ENCODE measurements around the gene MORC2.
A peak's percentile ranks its signal among the peaks of the same experiment; 100 is the strongest.

The MORC2 gene

DNA sequence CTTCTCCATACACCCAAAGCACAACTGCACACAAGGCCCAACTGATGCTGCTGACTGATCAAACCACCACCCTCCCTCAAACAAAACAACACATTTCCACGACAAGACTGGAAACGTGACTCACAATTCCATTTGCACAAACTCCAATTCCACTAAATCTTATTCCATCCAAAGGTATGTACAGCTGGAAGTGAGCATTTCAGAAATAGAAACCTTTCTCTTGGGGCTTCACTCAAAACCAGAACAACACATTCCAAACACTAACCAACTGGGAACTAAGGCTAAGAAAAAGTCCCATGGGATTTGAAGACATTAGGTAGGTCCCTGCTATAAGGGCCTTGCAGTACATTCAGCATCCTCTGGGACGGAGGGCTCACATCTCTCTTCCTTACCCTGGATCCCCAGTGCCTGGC is 19.6 kb downstream of the MORC2 start:
- peak; percentile 61 for DNase-seq

DNA sequence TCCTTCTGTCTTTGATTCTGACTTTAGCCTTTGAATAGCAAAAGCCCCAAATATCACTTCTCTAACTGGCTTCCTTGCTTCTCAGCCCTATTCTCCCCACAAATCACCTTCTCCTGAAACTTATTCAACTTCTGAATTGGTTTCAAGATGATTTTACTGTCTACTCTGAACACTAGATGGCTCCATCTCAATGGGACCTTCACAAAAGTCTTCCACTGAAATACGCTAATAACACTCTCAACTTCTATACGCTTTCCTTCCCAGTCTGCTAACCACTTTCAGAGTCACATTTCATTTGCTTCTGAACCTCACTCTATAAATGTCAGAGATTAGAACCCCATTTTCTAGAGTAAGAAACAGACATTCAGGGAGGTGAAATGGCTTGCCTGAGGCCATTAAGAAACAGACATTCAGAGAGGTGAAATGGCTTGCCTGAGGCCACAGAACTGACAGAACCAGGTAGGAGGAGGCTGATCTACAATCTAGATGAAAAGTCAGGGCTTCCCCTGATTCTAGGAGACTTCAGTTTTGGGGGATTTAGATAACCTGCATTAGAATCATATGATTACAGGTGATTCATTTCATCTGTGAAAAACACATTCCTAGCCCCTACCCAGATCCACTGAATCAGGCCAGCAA is 20.6 kb downstream of the MORC2 start:
- peak; percentile 41 for DNase-seq

DNA sequence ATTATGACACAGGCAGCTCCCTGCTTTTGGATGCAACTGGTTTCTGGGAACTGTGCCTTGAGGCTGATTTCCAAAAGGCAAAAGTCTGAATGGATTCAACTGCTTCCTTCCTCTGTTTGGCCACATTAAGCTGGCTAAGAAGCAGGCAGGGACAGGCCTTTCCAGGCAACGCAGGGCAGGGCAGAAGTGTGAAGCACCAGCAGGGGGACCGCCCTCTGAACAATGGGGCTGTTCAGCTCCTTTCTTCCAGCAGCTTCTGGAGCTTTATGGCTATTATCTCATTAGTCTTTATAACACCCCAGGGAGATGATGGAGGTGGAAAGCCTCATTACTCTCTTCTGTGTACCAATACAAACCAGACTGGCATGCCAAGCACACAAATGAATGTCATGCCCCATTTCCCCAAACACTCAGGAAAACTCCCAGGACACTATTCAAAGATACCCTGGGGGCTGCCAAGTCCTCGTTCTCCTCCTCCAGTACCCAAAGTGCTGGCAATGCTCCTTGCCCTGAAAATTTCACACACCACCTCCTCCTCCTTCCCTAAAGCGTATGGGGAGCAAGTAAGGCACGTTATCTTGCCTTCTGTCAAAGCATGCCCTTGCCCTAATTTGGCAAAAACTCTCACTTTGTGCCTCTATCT is 21.3 kb downstream of the MORC2 start:
- DNase-seq = no peak

DNA sequence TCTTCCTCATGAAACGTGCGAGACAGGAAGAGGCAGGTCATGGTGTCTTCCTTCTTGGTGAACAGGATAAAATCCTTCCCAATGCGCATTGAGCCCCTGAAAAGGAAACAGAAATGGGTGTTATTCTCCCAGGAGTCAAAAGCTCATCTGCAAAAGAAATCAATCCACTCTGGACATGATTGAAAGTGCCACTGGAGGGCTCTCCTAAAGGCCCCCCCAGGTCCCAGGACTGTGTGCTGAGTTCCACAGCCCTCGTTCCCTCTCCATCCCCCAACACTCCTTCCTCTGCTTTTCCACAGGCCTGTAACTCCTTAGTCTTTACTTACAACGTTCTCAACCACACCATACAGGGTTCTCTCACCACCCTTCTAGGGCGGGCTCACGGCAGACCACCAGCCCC is 22.2 kb downstream of the MORC2 start:
- DNase-seq = no peak

DNA sequence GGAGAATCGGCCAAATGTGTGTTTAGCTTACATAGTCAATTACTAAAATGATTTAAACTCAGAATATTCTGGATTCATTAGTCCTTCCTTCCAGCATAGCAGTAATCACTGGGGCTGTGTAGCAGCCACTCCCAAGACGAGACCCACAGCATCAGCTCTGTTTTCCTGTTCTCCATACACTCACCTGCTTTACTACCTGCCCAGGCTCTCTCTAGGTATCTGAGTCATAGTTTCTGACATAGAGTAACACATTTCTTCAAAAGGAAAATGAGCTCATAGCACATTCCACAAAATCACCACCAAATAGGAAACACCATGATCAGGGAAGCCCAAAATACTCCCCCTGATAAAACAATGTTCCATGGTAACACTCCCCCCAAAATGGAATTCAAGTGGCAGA is 22.9 kb downstream of the MORC2 start:
- no peak for DNase-seq

DNA sequence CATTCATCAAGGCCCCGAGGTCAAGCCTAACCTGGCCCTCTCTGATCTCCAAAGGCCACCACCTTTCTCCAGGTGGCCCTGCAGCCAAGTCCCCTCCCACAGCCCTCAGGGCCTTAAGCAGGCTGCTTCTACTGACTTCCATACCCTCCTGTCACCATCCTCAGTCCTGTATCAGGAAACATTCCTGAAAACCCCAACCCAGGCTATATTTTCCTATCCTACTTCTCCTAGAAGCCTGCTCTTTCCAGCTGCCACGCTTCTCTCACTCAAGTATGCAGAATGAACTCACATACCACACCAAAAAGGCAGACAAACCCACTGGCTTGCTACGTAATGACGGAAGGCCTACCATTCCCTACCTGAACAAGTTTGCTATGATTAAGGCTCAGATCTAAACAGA is 23.6 kb downstream of the MORC2 start:
- no peak for DNase-seq

DNA sequence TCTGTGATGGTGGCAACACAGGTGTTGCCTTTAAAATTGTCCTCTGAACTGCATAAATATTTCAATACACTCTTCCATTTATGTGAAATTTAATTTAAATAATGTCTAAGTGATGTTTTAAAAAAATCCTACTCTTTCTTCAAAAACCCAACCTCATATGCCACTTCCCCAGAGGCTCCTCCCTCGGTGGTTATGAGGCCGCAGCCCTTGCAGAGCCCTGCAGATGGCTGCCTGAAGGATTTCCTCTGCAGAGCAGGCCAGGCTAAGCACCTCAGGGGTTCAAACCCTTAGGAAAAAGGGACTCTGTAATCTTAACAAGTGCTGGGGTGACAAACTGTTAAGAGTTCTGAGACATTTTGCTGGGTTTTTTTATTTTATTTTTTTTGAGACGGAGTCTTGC is 25.2 kb downstream of the MORC2 start:
- DNase-seq = no peak

DNA sequence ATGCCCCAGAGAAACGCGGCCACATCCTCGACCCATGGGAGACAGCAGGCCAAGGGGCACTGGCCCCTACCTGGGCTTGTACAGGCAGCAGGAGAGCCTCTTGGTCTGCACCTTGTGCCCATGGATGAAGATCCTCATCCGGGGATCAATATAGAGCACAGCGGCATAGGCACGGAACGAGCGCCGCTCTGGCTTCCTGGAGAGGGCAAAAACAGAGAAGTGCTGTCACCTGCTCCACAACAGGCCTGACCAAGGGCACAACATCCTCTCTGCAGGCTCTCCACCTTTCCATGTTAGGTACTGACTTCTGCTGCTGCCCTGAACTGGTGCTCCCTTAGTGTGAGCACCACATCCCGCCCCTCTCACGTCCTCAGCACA is 27.2 kb downstream of the MORC2 start:
- no peak for DNase-seq

DNA sequence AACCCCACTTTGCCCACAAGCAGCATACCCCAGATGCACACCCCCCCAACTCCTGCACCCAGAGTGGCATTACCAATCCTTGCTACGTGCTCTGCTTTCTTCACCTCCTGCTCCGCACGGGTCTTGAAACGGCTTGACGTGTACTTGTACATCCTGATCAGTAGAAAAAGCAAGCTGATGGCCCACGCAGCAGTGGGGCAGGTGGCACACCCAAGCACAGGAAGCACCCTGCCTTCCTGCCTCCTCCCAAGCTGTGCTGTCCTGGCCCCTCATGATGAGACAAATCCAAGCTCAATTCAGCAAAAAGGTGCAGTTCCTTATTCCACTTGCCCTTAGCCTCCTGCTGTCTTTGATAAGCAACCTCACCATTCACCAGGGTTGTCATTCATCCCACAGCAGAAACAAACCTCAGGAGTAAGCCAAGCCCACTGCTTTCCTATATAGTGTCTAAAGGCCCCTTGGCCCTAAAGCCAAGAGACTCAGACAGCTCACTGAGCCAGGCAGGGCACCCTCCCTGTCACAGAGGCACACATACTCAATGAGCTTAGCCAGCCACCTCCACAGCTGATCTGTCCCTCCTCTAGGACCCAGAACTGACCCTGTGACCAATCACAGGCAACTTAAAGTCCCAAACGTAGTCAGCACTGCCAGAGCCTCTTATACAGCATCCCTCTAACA is 27.8 kb downstream of the MORC2 start:
- DNase-seq = no peak

DNA sequence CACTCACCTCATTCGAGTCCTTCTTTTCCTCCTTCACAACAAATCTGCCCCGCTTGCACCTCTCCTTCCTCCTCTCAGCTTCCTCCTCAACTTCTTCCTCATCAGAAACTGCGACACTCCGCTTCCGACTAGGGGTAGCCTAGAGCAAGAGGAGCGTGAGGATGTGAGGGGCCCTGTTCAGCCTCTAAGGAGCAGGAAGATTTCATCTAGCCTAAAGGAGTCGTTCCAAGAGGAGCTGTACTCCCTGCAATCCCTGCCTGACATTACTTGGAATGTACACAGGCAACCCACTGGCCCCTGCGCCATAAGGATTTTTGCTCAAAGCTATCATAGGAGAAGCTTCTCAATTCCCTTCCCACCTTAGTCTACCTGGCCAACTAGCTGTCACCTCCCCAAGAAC is 34.5 kb downstream of the MORC2 start:
- DNase-seq = no peak

DNA sequence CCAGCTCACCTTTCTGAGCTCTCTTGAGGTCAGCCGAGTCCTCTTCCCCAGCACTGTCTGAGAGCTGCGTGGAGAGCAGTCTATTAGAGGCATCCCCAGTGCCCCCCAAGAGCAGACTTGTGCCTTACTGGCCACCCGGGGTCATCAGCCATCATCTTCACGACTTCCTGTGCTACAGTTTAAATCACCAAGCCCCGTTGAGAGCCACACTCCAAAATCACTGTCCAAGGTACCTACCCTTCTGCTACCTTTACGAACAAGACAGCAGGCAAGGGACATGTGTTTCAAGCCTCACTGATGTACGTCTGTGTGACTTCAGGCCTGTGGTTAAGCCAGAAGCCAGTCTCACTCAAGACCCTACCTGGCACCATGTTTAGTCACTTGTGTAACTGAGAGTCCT is 35.1 kb downstream of the MORC2 start:
- no peak for DNase-seq

DNA sequence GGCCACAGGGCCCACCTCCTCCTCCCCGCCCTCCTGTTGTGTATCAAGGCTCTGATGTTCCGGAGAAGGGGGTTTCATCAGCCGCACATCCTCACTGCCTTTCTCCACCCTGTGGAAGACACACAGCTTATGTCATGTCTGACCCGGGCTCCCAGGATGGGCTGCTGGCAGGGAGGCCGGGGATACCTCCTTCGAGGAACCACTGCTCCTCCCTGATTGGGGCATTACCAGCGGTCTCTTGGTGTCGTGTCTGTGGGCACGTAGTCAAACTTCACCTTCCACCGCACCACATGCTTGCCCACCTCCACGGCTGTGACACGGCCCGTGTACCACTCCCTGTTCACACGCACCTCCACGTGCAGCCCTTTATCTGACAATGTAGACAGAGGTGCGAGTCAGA is 35.9 kb downstream of the MORC2 start:
- DNase-seq = no peak

DNA sequence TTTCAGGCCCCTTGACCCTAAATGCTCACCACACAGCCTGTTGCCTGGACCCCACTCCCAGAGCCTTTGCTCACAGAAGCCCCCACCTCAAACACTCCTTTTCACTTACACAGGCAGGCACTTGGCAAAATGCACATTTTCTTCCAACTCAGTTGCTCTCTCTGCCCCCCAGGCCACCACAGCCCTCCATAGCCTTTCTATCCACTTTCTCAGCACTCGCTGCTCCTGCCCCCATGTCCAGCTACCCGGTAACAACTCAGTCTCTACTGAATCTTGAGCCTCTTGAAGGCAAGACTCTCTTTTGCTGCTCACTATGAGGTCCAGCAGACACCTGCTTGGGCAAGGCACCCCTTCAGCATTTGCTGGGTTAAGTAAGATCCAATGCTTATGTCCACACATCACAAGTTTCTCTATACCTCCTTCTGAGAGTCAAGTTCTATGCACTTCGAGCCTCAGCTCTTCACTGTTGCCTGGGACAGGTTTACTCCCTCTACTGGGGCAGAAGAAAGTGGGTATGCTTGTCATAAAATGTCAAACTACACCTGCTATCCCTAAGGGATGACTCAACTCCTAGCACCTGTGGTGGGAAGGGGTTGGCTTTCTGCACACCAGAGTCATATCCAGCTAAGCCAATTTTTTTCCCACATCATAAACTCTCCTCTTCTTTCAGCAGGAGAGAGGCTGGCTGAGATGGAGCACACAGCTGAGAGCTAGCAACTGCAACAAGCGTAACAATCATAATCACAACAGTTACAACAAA is 36.9 kb downstream of the MORC2 start:
- no peak for DNase-seq

DNA sequence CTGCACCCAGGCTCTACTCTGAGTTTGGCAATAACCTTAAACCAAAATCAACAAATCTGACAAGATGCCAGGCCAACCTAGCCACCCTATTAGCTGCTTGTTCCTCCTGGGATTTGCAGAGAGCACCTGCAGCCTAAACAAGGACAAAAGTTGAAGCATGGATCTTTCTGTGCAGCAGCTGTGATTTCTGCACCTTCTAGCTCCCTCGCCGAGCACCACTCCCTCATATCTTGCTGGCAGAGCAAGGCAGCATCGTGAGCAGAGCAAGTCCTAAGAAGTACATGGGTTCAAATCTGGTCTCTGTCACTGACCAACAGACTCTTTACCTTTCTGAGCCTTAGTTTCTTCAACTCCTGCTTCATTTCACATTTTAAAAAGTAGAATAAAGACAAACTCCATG is 38.3 kb downstream of the MORC2 start:
- DNase-seq = no peak

DNA sequence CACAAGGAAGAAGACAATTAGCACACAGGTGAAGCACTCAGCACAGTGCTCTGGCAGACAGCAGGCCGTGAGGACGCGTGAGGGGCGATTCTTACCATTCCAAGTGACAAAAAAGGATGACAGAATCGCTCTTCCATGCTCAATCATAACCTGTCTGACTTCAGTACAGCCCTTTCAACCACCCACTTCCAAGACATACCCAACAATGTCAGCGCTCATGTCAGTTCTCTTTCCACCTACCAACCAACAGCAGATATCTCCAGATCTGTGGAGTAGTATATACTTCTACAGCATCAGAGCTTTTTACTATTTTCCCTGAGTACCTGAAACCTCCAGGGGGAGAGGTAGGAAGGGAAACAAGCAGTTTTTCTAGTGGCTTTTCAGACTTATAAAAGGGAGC is 40.2 kb downstream of the MORC2 start:
- no peak for DNase-seq

DNA sequence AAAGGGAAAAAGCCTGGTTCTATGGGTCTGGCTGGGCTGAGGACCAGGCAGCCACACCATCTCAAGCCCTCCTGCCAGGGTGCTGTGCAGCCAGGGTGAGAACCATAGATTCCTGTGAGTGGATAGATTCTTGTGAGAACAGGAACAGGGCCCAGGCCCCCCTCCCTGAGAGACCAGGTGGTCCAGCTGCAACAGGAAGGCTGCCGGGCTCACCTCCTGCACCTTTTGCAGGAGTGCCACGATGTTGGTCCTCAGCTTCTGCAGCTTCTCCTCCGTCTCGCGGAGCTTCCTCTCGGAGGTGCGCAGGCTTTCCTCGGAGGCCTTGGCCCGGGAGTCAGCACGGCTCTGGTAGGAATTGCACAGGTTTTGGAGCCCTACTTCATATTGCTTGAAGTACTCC is 40.8 kb downstream of the MORC2 start:
- DNase-seq = no peak

DNA sequence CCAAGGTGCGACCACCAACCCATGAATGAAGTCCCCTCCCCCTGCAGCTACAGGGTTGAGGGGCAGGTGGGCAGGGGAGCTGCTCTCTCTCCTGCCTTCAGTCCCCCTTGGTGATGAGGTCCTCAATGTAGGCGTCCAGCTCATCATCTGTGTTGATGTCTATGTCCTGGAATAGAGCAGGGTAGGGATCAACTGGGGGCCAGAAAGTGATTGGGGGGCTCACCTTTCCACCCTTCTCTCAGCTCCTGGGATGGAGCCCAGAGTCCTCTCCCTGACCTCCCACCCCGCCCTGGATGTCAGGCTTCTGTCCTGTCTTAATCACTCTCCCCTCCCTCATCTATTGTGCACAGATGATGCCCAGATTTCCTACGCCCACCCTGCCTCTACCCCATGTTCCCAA is 41.9 kb downstream of the MORC2 start:
- DNase-seq = no peak

DNA sequence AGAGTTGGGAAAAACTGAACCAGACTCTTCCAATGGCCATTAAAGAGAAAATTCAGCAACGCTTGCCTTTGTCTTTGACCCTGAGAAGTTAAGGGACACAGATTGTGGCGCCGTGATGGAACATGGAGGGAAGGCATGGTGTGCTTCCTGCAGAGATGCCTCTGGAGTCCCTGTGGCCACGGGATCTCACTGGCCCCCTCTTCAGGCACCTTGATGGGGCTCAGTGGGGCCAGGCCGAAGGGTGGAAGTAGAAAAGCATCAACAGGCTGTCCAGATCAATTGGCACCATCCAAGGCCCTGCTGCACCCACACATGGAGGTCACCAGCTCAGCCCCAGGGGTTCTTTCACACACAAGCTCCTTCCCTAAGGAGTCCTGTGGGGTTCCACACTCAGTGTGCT is 42.9 kb downstream of the MORC2 start:
- DNase-seq = no peak

DNA sequence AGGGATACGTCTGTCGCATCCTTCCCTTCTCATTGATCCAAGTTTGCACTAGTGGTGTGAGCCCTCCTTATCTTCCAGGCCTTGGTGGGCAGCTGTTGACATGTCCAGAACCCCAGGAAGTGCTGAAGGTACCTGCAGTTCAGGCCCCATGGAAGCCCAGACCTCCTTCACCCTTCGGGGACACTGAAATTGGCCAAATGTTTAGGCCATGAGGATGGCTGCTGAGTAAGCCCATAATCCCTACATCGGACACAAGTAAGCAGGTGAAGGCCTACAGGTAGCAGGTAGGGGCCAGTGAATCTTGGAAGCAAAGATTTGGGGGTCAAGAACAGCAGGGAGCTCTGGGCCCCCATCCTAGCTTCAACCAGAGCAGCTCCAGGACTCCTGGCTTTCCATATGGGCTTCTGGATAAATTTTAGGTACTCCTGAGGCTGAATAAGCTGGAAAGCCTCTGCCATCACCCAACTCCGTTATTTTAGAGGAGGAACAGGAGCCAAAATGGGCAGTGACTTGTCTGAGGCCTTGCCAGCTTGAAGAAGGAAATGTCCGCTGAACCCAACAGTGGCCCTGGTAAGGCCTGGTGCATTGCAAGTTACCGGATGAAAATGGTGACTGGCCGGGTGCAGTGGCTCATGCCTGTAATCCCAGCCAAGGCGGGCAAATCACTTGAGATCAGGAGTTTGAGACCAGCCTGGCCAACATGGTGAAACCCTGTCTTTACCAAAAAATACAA is 45.2 kb downstream of the MORC2 start:
- no peak for DNase-seq

DNA sequence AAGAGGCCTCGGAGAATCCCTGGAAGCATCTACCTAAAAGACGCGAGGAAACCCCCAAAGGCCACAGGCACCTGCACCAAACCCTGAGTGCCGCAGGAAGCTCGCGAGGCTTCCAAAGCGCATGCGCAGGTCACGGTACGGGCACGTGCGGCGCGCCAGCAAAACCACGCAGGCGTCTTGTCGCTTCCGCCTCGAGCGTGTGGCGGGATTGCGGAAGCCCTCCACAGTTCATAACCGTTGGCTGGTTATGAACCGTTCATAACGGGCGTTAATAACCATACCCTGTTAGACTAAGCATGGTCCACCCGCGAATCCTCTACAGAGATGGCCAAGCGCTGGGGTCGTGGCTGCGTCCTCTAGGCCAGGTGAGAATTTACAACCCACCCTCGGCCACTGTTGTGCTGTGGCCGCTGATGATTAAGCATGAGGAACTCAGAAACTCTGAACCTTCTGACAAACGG is 46.4 kb downstream of the MORC2 start:
- peak; percentile 42 for DNase-seq

DNA sequence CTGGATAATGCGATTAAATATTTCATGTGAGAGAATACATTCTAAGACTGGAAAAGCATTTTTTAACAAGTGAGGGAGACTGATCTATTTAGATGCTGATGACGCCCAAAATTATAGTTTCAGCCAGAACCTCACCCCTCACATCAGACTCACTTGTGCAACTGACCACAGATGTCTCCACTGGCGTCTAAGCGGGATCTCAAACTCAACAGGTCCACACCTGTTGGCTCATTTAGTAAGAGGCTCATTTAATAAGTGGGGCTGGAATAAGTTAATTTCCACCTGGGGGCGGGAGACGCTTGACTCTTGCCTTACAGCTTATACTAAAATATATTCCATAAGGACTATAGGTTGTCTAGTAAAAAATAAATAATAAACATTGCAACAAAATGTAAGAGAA is 47.5 kb downstream of the MORC2 start:
- no peak for DNase-seq

DNA sequence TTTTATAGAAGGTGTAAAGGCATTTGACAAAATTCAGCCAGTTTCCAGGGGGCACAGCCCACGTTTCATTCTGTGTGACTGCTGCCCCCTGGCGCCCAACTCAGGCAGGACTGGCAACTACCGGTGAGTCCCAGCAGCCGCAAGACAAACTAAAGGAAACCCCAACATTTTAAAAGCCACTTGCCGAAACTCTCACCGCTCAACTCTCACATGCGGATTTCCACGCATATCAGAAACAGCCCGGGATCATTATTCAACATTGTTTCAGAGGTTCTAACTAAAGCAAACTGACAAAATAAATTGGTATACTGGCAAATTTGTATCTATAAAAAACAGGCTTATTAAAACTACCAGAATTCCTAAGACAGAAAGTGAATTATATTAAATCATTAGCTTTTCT is 48.2 kb downstream of the MORC2 start:
- peak; percentile 59 for DNase-seq

DNA sequence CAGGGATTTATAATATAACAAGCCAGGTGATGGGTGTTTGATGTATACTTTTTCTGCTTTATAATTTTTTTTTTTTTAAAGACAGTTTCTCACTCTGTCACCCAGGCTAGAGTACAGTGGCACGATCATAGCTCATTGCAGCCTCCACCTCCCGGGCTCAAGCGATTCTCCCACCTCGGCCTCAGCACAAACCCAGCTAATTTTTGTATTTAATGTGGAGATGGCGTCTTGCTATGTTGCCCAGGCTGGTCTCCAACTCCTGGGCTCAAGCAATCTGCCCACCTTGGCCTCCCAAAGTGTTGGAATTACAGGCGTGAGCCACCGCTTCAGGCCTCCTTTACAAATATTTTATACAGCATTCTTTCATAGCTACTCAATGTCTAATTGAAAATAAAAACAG is 48.6 kb downstream of the MORC2 start:
- DNase-seq = no peak

All from fibroblast of skin of back (primary cell).